ENCODE data around the gene MAD1L1.
"Not testable (repeated sequence)": the region's sequence is repeated elsewhere in the genome, so short reads cannot be mapped to it uniquely, and the experiment has no call there.

Gene MAD1L1

DNA sequence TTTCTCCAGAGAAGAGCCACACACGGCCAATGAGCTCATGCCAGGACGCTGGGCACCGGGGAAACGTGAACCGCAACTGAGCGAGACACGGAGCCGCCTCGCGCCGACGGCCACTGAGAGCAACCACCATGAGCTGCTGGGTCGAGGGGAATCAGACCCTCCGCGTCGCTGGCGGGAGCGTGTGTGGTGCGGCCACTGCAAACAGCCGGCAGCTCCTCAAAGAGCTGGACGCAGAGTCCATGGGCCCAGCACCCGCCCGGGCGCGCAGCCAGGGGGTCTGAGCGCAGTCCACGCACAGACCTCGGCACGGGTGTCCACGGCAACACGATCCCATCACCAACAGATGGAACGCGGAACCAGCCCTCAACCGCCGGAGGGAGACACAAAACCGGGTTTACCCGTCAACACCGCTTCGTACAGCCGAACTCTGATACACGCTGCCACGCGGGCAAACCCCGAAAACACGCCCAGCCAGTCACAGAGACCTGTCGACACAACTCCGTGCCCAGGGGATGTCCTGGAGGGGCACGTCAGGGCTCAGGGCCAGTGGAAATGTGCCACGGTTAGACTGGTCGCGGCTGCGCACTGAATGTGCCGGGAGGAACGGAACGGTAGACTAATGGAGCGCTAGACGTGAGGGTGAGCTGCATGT lies 415.6 kb downstream of the MAD1L1 start:
- H3K27ac Mint-ChIP-seq = no peak overlapping the region
- H3K4me1 Mint-ChIP-seq = peaks cover 33% of the 10 kb centered on the region
- H3K9me3 Mint-ChIP-seq = no peaks in the 10 kb centered on the region
- H3K36me3 Mint-ChIP-seq = no peaks in the 10 kb centered on the region
- H3K4me3 Mint-ChIP-seq = no peak overlapping the region
- H3K27me3 Mint-ChIP-seq = no peaks in the 10 kb centered on the region

GRCh38 chr7:1816451-1816850 lies 416.3 kb downstream of the MAD1L1 start:
- peaks cover 26% of the 10 kb centered on the region for H3K4me1 Mint-ChIP-seq
- not testable (repeated sequence) for H3K27ac Mint-ChIP-seq, H3K9me3 Mint-ChIP-seq

DNA sequence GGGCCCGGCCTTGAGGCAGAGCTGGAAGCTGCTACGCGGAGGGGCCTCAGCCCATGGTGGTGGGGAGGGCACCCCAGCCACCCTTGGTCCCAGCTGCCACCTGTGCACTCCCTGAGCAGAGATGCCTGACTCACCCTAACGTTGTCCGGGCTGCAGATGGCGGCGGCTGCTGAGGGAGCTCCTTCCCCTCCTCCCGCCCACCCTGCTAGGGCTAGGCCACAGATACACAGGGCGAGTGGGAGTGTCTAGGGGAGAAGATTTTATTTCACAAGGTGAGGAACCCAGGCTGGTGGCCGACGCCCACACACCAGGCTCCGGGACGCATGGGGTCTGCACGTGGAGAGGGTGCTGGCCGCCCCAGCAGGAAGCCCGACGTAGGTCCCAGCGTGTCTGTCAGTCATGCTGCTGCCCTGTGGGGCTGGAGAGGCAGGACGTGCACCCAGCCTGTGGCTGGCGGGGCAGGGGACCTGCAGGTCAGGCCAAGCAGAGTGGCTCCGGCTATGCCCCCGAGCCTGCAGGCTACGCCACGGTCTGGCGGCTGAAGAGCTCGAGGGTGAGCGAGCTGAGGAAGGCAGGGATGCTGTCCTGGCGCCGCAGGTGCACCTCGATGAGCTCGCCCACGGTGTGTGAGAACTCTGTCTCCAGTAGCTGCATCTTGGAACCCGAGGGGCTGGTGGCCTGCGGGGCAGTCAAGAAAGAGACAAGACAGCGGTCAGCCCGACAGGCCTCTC lies 417.0 kb downstream of the MAD1L1 start:
- H3K27me3 Mint-ChIP-seq, H3K9me3 Mint-ChIP-seq, H3K27ac Mint-ChIP-seq, H3K4me3 Mint-ChIP-seq, H3K36me3 Mint-ChIP-seq: not testable (repeated sequence)
- H3K4me1 Mint-ChIP-seq = peaks cover 20% of the 10 kb centered on the region

More at GRCh38 chr7:1816451-1816850, 416.3 kb downstream of the MAD1L1 start:
- not testable (repeated sequence) for H3K4me3 Mint-ChIP-seq, H3K36me3 Mint-ChIP-seq, H3K27me3 Mint-ChIP-seq

GRCh38 chr7:1815051-1815481 lies 417.7 kb downstream of the MAD1L1 start:
- Mint-ChIP-seq H3K36me3 (no peaks in the 10 kb centered on the region), H3K4me3 (no peak overlapping the region), H3K27ac (no peak overlapping the region)

GRCh38 chr7:1814089-1814811 lies 418.5 kb downstream of the MAD1L1 start:
- H3K27ac Mint-ChIP-seq = no peak overlapping the region
- no peaks in the 10 kb centered on the region for H3K36me3 Mint-ChIP-seq
- H3K9me3 Mint-ChIP-seq = no peaks in the 10 kb centered on the region
- H3K4me1 Mint-ChIP-seq = peaks cover 9% of the 10 kb centered on the region
- H3K4me3 Mint-ChIP-seq = no peak overlapping the region
- H3K27me3 Mint-ChIP-seq = no peaks in the 10 kb centered on the region

More at GRCh38 chr7:1815051-1815481, 417.7 kb downstream of the MAD1L1 start:
- Mint-ChIP-seq H3K9me3 (no peaks in the 10 kb centered on the region), H3K4me1 (peaks cover 17% of the 10 kb centered on the region), H3K27me3 (no peaks in the 10 kb centered on the region)

GRCh38 chr7:1813394-1814088 lies 419.2 kb downstream of the MAD1L1 start:
- Mint-ChIP-seq H3K27ac (no peak overlapping the region), H3K36me3 (no peaks in the 10 kb centered on the region), H3K27me3 (no peaks in the 10 kb centered on the region), H3K4me1 (peaks cover 2% of the 10 kb centered on the region), H3K9me3 (no peaks in the 10 kb centered on the region), H3K4me3 (no peak overlapping the region)

- Mint-ChIP-seq H3K36me3 (no peaks in the 10 kb centered on the region), H3K9me3 (no peaks in the 10 kb centered on the region), H3K27ac (no peak overlapping the region), H3K27me3 (no peaks in the 10 kb centered on the region), H3K4me3 (no peak overlapping the region), H3K4me1 (no peaks in the 10 kb centered on the region)
Observed at GRCh38 chr7:1812509-1813393, 420.0 kb downstream of the MAD1L1 start.

DNA sequence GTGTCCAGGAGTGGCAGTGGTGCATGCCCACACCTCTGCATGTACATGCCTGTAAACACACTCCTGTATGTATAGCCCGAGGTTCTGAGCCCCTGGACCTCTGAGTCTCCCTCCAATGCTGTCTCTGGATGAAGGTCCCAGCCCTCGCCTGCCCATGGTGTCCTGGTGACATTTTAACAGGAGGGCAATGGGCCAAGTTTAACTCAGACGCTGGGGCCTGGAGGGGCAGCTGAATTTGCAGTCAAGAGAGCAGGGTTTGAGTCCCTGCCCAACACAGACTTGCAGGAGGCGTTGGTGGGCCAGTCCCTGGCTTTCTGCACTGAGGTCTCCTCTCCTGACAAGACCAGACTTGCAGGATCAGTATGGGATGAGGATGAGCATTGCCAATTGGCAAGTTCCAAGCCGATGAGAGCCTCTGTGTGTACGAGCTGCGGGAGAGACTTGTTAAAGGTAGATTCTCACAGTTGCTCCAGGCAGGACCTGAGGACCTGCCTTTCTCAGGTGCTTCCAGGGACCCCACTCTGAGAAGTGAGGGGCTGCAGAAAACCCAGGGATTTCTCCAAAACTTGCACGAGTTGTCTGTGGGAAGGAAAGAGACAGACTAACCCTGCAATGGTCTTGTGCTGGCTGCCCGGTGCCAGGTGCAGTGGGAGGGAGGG lies 420.8 kb downstream of the MAD1L1 start:
- Mint-ChIP-seq H3K27ac (no peak overlapping the region), H3K4me1 (no peaks in the 10 kb centered on the region), H3K27me3 (no peaks in the 10 kb centered on the region), H3K36me3 (no peaks in the 10 kb centered on the region), H3K4me3 (no peak overlapping the region), H3K9me3 (no peaks in the 10 kb centered on the region)

DNA sequence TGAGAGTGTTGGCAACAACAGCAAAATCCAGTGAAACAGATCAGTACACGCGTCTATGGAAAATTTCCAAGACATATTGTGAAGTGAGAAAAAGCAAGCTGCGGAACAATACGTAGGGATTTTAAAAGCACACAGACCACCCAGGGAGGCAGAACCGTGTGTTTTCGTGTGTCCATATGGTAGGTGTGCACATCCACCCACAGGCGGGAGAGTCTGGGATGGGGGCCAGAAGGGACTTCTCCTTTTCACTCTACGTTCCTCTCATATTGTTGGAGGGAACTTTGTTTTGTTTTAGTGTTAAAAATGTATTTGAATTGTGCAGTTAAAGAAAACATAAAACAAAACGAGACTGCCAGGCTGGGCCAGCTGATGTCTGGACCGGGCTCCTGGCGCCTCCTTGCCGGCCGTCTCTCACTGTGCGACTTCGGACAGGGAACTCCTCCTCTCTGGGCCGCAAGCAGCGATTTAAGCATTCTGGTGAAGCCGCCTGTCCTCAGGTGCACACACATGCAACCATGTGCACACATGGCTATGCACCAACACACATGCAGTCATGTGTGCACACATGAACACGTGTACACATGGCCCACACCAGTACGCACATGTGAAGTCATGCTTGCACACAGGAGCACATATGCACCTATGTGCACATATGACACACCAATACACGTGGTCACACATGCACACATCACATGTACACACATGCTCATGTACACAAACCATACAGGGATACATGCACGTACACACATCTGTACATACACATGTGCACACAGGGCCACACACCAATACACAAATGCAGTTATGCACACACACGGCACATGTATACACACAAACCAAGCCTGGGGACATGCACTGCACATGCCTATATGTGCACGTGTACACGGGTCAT lies 421.5 kb downstream of the MAD1L1 start:
- Mint-ChIP-seq H3K4me1 (no peaks in the 10 kb centered on the region), H3K27me3 (no peaks in the 10 kb centered on the region), H3K4me3 (no peak overlapping the region), H3K9me3 (no peaks in the 10 kb centered on the region), H3K36me3 (no peaks in the 10 kb centered on the region), H3K27ac (no peak overlapping the region)

DNA sequence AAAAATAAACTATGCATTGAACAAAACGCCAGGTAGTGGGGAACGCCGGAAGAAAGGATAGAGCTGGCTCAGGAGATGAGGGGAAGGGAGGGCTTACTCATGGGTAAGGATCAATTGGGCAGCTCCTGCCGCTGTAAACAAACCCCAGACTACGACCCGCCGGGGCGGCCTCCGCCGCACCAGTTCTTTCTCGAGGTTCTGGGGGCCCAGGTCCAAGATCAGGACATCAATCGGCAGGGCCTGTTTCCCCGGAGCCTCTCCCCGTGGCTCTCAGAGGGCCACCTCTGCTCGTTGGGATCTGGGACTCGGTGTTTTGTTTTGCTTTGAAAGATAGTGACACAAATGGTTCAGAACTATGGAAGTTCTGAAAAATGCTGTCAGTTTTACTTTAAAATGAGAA lies 422.2 kb downstream of the MAD1L1 start:
- Mint-ChIP-seq H3K4me1 (no peaks in the 10 kb centered on the region), H3K9me3 (no peaks in the 10 kb centered on the region), H3K36me3 (no peaks in the 10 kb centered on the region), H3K27me3 (no peaks in the 10 kb centered on the region), H3K27ac (no peak overlapping the region), H3K4me3 (no peak overlapping the region)

- Mint-ChIP-seq H3K27me3 (no peaks in the 10 kb centered on the region), H3K36me3 (no peaks in the 10 kb centered on the region), H3K4me3 (no peak overlapping the region), H3K4me1 (no peaks in the 10 kb centered on the region), H3K27ac (no peak overlapping the region), H3K9me3 (no peaks in the 10 kb centered on the region)
Observed at GRCh38 chr7:1809601-1810258, 423.0 kb downstream of the MAD1L1 start.

DNA sequence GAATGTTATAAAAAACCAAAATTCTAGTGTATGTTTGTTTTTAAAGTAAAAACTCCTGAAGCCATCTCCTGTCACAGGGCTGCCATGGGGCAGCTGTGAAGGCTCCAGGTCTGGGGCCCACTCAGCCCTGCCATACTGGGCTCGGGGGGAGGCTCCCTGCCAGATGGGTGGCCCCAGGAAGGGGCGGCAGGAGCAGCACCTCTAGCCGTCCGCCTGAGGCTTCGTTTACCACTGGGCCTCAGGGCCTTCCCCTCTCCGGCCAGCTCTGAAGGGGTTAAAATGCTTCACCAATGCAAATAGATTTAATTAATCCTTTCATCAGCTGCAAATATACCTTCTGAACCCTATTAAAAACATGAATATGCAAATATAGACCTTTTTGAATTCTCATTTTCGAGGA lies 423.7 kb downstream of the MAD1L1 start:
- Mint-ChIP-seq H3K9me3 (no peaks in the 10 kb centered on the region), H3K27ac (peak overlapping the region; percentile 35), H3K36me3 (no peaks in the 10 kb centered on the region), H3K4me3 (no peak overlapping the region), H3K4me1 (no peaks in the 10 kb centered on the region), H3K27me3 (no peaks in the 10 kb centered on the region)

GRCh38 chr7:1807821-1808600 lies 424.7 kb downstream of the MAD1L1 start:
- Mint-ChIP-seq H3K27me3 (no peaks in the 10 kb centered on the region), H3K4me1 (no peaks in the 10 kb centered on the region), H3K27ac (no peak overlapping the region), H3K9me3 (no peaks in the 10 kb centered on the region), H3K36me3 (no peaks in the 10 kb centered on the region), H3K4me3 (no peak overlapping the region)

Data from activated naive CD4-positive, alpha-beta T cell treated with anti-CD3 and anti-CD28 coated beads, Interleukin-2, amount 50 U/mL, for 24 hours (primary cell).